H9 (cell line): ENCODE results near the gene NCDN. TPM values are rescaled to one million over a fixed set of nuclear protein-coding genes. Genes with fewer than 3 reads are reported as not detected.

Experiments used
- DNase-seq: peaks from one replicate; pipeline ENCODE4 v3.0.0-alpha.2; 2017
- H2AFZ ChIP-seq: one replicate; pipeline ENCODE4 v1.6.1; 2013; ENCODE audit warnings: mild to moderate bottlenecking, low read length, control low read depth, moderate library complexity
- H2AK5ac ChIP-seq: 2 replicates; pipeline ENCODE4 v1.6.1; 2013; ENCODE audit warnings: low read length, control low read depth, mixed read lengths; ENCODE audit not compliant: insufficient read length
- H2BK120ac ChIP-seq: one replicate; pipeline ENCODE4 v1.6.1; 2013; ENCODE audit warnings: low read depth, mild to moderate bottlenecking, low read length, control low read depth, inconsistent platforms; ENCODE audit not compliant: poor library complexity, severe bottlenecking
- H2BK12ac ChIP-seq: 2 replicates; pipeline ENCODE4 v1.6.1; 2013; ENCODE audit warnings: low read length, control low read depth, mixed read lengths, low read depth; ENCODE audit not compliant: insufficient read length
- H2BK15ac ChIP-seq: 2 replicates; pipeline ENCODE4 v1.6.1; 2013; ENCODE audit warnings: low read depth, low read length, control low read depth
- H2BK20ac ChIP-seq: one replicate; pipeline ENCODE4 v1.6.1; 2013; ENCODE audit warnings: low read depth, mild to moderate bottlenecking, low read length, control low read depth, inconsistent platforms; ENCODE audit not compliant: poor library complexity, severe bottlenecking
- H2BK5ac ChIP-seq: 2 replicates; pipeline ENCODE4 v1.6.1; 2013; ENCODE audit warnings: low read length, control low read depth, mixed read lengths; ENCODE audit not compliant: insufficient read length
- H3K14ac ChIP-seq: 2 replicates; pipeline ENCODE4 v1.6.1; 2013; ENCODE audit warnings: low read length, control low read depth; ENCODE audit not compliant: insufficient read depth
- H3K18ac ChIP-seq: 2 replicates; pipeline ENCODE4 v1.6.1; 2013; ENCODE audit warnings: low read depth, mild to moderate bottlenecking, mixed read lengths, low read length, control low read depth; ENCODE audit not compliant: insufficient read length
- H3K23ac ChIP-seq: 2 replicates; pipeline ENCODE4 v1.6.1; 2013; ENCODE audit warnings: low read length, control low read depth, mixed read lengths, low read depth; ENCODE audit not compliant: insufficient read length
- H3K23me2 ChIP-seq: 2 replicates; pipeline ENCODE4 v1.6.1; 2013; ENCODE audit warnings: low read depth, mild to moderate bottlenecking, mixed read lengths, low read length, control low read depth; ENCODE audit not compliant: insufficient read length, poor library complexity, severe bottlenecking
- H3K27ac ChIP-seq: 2 replicates; pipeline ENCODE4 v1.5.1; 2013; ENCODE audit warnings: low read length, control low read depth, mixed read lengths, low read depth; ENCODE audit not compliant: insufficient read length
- H3K27me3 ChIP-seq: 2 replicates; pipeline ENCODE4 v1.6.1; 2013; ENCODE audit warnings: low read length, control low read depth, inconsistent platforms; ENCODE audit not compliant: insufficient read depth
- H3K4ac ChIP-seq: 2 replicates; pipeline ENCODE4 v1.6.1; 2013; ENCODE audit warnings: low read depth, mild to moderate bottlenecking, control low read depth, inconsistent platforms, low read length, moderate library complexity
- H3K4me1 ChIP-seq: 2 replicates; pipeline ENCODE4 v1.6.1; 2013; ENCODE audit warnings: low read length, control low read depth, inconsistent platforms; ENCODE audit not compliant: insufficient read depth
- H3K4me2 ChIP-seq: 2 replicates; pipeline ENCODE4 v1.6.1; 2013; ENCODE audit warnings: low read length, control low read depth, mixed read lengths; ENCODE audit not compliant: insufficient read length, insufficient read depth
- H3K56ac ChIP-seq: 2 replicates; pipeline ENCODE4 v1.6.1; 2013; ENCODE audit warnings: low read depth, mild to moderate bottlenecking, mixed read lengths, low read length, control low read depth; ENCODE audit not compliant: insufficient read length
- H3K79me1 ChIP-seq: 2 replicates; pipeline ENCODE4 v1.6.1; 2013; ENCODE audit warnings: low read depth, mild to moderate bottlenecking, moderate library complexity, low read length, control low read depth, inconsistent platforms; ENCODE audit not compliant: insufficient read depth, poor library complexity, severe bottlenecking
- H3K79me2 ChIP-seq: 2 replicates; pipeline ENCODE4 v1.6.1; 2013; ENCODE audit warnings: low read length, control low read depth, inconsistent platforms; ENCODE audit not compliant: insufficient read depth
- H3K9ac ChIP-seq: 2 replicates; pipeline ENCODE4 v1.6.1; 2013; ENCODE audit warnings: low read length, control low read depth, mixed read lengths; ENCODE audit not compliant: insufficient read length; ENCODE audit errors: extremely low read depth
- H3K9me3 ChIP-seq: one replicate; pipeline ENCODE4 v1.6.1; 2013; ENCODE audit warnings: low read depth, low read length, inconsistent platforms; ENCODE audit not compliant: control insufficient read depth
- H3T11ph ChIP-seq: one replicate; pipeline ENCODE4 v1.6.1; 2013; ENCODE audit warnings: mild to moderate bottlenecking, low read length, control low read depth, inconsistent platforms
- H4K20me1 ChIP-seq: one replicate; pipeline ENCODE4 v1.6.1; 2013; ENCODE audit not compliant: control insufficient read depth, insufficient read length, insufficient read depth
- H4K5ac ChIP-seq: 2 replicates; pipeline ENCODE4 v1.6.1; 2013; ENCODE audit warnings: low read depth, mild to moderate bottlenecking, mixed read lengths, low read length, control low read depth; ENCODE audit not compliant: insufficient read length
- H4K8ac ChIP-seq: replicated peaks from 2 replicates; pipeline ENCODE4 v1.6.1; 2013; ENCODE audit warnings: low read length, control low read depth, mixed read lengths, low read depth; ENCODE audit not compliant: insufficient read length
- H4K91ac ChIP-seq: 2 replicates; pipeline ENCODE4 v1.6.1; 2013; ENCODE audit warnings: low read depth, mild to moderate bottlenecking, moderate library complexity, mixed read lengths, low read length, control low read depth; ENCODE audit not compliant: insufficient read length
- H3K27ac Mint-ChIP-seq, 3 experiments: 2 replicates in 2 of 3; 3 replicates in 1 of 3; pipeline ENCODE4 v1.8.0; 2020 to 2021; ENCODE audit warnings: mixed read lengths in 3 of 3, mild to moderate bottlenecking in 1 of 3, moderate library complexity in 1 of 3
- H3K27me3 Mint-ChIP-seq: 2 replicates; pipeline ENCODE4 v1.8.0; 2021; ENCODE audit warnings: low read depth, mild to moderate bottlenecking, moderate library complexity, mixed read lengths
- H3K36me3 Mint-ChIP-seq, 3 experiments: 2 replicates in 2 of 3; 3 replicates in 1 of 3; pipeline ENCODE4 v1.8.0; 2020 to 2021; ENCODE audit warnings: low read depth in 3 of 3, mixed read lengths in 3 of 3; ENCODE audit not compliant: insufficient read depth in 1 of 3
- H3K4me1 Mint-ChIP-seq, 2 experiments: 2 replicates each; pipeline ENCODE4 v1.8.0; 2020; ENCODE audit warnings: mixed read lengths in 2 of 2
- H3K4me3 Mint-ChIP-seq, 2 experiments: 2 replicates in 1 of 2; 3 replicates in 1 of 2; pipeline ENCODE4 v1.8.0; 2020 to 2021; ENCODE audit warnings: mild to moderate bottlenecking in 2 of 2, mixed read lengths in 2 of 2, moderate library complexity in 1 of 2
- H3K9me3 Mint-ChIP-seq, 2 experiments: 2 replicates in 1 of 2; 3 replicates in 1 of 2; pipeline ENCODE4 v1.8.0; 2020; ENCODE audit warnings: mild to moderate bottlenecking in 2 of 2, mixed read lengths in 2 of 2, moderate library complexity in 1 of 2
- CTCF ChIP-seq: fragments of 200-600 bp; sonication (generic); conservative IDR thresholded peaks from 3 replicates; pipeline ENCODE4 v1.8.0; 2021; ENCODE audit warnings: antibody characterized with exemption, mild to moderate bottlenecking
- WGBS: extraction: QIAGEN DNeasy Blood & Tissue Kit; methylation state at CpG from one replicate; pipeline ENCODE4 v1.1.7; 2013; ENCODE audit warnings: missing lambda C conversion rate, low lambda C conversion rate, mixed read lengths; ENCODE audit not compliant: insufficient read length; ENCODE audit errors: extremely low coverage; 5-methylcytosine and 5-hydroxymethylcytosine counted together
- total RNA-seq: library from RNA; stranded (reverse); gene quantifications from 2 replicates; pipeline ENCODE4 v1.2.1, GENCODE V29; 2021

Gene NCDN
- total RNA-seq, 1 experiment from 2014 or later, result 44.2 TPM

GRCh38 chr1:35603941-35604340, 46.3 kb downstream of the NCDN start:
- Histone ChIP-seq H3K23me2 (no peaks in the 10 kb centered on the region), H4K91ac (no peak overlapping the region), H3K23ac (no peak overlapping the region), H2BK120ac (no peak overlapping the region), H3K27me3 (no peaks in the 10 kb centered on the region), H3T11ph (no peak overlapping the region), H2BK5ac (no peak overlapping the region), H4K5ac (no peak overlapping the region), H3K18ac (no peak overlapping the region), H2BK20ac (no peak overlapping the region), H3K79me1 (no peaks in the 10 kb centered on the region), H3K4me2 (no peak overlapping the region), H3K9ac (no peak overlapping the region), H3K14ac (no peak overlapping the region), H3K9me3 (no peaks in the 10 kb centered on the region), H3K56ac (no peak overlapping the region), H3K27ac (no peak overlapping the region), H3K4ac (no peak overlapping the region), H2BK15ac (no peak overlapping the region), H2AFZ (no peak overlapping the region), H4K8ac (no peak overlapping the region), H2AK5ac (no peak overlapping the region), H2BK12ac (no peak overlapping the region), H3K79me2 (no peaks in the 10 kb centered on the region), H4K20me1 (no peaks in the 10 kb centered on the region), H3K4me1 (no peaks in the 10 kb centered on the region)
- no CpG with 5 or more reads among the region's 4 CpGs for WGBS
- Mint-ChIP-seq H3K4me3 (no peak overlapping the region; a peak in 1 of 5 replicates), H3K27ac (no peak overlapping the region), H3K9me3 (no peaks in the 10 kb centered on the region), H3K27me3 (no peaks in the 10 kb centered on the region), H3K36me3 (peaks cover 24 to 70% (median 54%) of the 10 kb centered on the region in 3 experiments), H3K4me1 (peaks cover 0 to 10% of the 10 kb centered on the region in 2 experiments; a peak in 2 of 4 replicates)
- no peak for TF ChIP-seq CTCF
- no peak for DNase-seq
